HG02678 (cell line): ENCODE data around the gene GGTLC3.
"Not testable (repeated sequence)": the region's sequence is repeated elsewhere in the genome, so short reads cannot be mapped to it uniquely, and the experiment has no call there.

Source experiments
- ATAC-seq: cut with Tn5 transposase; IDR thresholded peaks from one replicate; pipeline ENCODE4 v1.9.1; 2021; ENCODE audit warnings: mild to moderate bottlenecking, moderate library complexity; ENCODE audit not compliant: unreplicated experiment

Gene GGTLC3

GRCh38 chr22:18518061-18518460, at the start of gene GGTLC3:
Gene GGTLC3, minus strand, starts transcription at chr22:18518161. Its CDS starts 264 bp downstream, at chr22:18517897.
- ATAC-seq, result not testable (repeated sequence)

DNA sequence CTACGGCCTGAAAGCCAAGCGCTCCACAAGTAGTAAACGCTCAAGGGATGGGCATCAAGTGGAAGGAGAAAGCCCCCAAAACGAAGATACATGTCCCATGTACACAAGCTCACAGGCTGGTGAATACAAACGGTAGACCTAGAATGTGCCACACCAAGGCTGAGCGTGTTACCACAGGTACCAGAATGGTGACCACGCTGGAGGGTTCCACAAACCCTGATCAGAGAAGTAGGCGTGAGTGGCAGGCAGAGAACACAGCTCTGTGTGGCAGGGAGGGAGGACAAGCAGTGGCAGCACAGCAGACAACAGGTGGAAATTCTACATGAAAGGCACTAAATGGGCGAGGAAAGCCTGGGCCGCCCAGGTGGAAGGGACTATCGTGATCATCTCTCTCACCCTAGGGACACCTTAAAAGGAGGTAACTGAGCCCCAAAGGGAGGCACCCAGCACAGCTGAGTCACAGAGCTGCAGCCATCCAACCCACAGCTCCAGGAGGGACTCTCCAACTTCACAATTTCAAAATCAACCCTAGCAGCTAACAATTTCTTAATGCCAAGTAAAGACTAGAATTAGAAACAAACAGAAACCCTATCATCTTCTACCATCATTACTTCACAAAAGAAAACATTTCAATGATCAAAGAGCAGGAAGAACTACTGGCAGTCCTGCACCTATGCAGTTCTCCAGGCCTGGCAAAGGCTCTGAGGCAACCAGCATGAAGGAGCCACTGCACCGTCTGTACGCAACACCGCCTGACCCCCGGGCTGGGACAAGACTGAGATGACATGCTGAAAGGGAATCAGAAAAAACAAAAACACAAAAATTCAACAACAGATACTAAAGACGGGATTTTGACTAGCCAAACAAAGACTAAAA, 42.4 kb upstream of the GGTLC3 start:
- ATAC-seq, result not testable (repeated sequence)

- ATAC-seq, result not testable (repeated sequence)
Observed at GRCh38 chr22:18558939-18559338, 41.0 kb upstream of the GGTLC3 start.

GRCh38 chr22:18558516-18558915, 40.6 kb upstream of the GGTLC3 start:
- not testable (repeated sequence) for ATAC-seq

DNA sequence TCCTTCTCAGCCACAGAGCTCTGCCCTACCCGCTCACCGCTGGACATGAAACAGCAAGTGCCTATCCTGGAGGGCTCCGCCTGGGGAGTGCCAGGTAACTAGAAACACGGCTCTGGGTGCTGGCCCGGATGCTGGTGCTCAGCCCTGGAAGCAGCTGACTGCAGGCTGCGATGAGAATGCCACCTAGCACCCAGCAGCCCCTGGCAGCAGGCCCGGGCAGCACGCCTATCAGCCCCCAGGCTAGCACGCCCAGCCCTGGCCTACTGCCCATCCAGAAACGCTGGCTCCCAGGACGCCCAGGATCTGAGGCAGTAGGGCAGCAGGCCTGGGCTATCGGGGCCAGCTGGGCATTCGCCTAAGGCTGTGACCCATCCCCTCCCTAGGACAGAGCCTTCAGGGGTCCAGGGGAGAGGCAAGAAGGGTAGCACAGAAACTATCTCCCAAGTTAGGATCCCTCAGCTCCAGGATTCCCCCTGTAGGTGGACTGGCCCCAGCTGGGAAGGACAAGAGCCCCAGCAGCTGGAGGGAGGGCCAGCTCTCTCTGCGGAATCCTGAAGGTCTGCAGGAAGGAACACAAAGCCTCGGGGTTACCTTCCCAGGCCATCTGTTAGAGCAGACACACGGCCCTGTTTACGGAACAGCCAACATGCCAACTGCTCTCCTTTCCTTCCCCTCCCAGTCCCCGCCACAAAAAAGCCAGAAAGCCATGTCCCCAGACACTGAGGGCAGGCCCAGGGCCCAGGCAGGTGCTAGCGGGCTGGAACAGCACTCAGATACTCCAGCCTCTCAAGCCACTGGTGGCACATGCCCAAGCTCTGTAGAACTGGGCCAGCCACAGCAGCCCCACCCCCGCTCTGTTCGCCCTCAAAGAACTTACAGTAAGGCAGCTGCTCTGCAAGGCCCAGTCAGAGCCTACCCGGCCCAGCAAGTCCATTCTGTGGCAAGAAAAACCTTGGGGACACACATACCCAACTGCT, 36.6 kb upstream of the GGTLC3 start:
- not testable (repeated sequence) for ATAC-seq

GRCh38 chr22:18552839-18553597, 35.1 kb upstream of the GGTLC3 start:
- not testable (repeated sequence) for ATAC-seq

DNA sequence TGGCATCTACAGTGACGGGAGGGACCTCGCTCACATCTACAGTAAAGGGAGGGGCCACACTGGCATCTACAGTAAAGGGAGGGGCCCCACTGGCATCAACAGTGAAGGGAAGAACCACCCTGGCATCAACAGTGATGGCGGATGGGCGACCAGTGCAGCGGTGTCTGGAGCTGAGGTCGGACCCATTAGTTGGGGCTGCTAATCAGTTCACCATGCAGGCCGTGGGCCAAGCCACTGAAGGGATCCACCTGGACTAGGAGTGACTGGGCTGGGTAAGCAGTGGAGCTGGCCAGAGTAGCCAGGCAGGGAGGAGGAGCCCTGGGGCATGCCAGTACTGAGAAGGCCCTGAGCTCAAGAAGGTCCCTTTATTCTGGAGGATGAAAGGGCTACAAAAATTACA, 33.1 kb upstream of the GGTLC3 start:
- ATAC-seq, result not testable (repeated sequence)

DNA sequence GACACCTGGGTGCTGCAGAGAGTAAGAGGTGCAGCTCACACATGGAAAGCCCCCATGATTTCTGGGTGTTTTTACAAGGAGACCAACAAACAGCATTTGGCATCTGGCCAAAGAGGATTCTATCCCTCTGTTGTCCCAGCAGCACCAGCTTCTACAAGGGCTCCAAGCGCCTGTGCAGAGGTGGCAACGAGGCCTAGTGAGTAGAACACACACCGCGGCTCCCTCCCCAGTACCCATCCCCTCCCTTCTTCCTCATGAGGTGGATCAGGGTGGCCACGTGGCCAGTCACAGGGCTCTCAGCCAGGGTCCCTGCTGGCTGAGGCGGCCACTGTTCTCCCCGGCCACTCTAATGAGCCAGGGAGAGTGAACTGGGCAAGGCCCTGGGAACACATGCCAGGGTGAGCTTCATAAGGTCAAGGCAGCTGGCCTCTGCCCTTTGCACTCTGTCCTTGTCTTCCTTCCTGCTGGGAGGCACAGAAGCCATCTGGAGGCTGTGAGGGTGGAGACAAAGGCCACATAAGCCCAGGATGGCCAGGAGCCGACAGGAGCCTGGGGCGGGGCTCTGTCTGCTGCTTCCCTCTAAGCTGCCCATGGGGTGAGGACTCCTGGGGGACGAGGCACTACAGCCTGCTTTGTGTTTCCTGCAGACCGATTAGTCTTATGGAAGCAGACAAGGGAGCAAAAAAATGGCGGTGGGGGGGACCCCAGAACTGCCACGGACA, 31.7 kb upstream of the GGTLC3 start:
- ATAC-seq, result not testable (repeated sequence)

DNA sequence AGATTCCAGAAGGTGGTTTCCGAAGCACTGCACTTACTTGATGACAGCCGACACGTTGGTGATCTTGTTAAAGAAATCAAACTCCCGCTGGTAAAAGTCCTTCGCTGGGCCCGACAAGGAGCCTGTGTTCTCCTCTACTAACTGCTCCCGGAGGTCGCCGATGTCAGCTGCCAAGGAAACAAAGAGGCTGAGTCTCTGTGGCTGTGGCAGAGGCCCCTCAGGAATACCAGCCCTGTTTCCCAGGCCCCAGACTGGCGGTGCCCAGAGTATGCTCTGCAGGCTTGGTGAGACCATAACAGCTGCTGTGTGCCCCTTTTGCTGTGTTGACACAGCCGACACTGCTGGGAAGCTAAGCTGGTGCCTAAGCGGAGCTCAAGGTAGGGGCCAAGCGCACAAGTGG, 26.7 kb upstream of the GGTLC3 start:
- ATAC-seq, result not testable (repeated sequence)

DNA sequence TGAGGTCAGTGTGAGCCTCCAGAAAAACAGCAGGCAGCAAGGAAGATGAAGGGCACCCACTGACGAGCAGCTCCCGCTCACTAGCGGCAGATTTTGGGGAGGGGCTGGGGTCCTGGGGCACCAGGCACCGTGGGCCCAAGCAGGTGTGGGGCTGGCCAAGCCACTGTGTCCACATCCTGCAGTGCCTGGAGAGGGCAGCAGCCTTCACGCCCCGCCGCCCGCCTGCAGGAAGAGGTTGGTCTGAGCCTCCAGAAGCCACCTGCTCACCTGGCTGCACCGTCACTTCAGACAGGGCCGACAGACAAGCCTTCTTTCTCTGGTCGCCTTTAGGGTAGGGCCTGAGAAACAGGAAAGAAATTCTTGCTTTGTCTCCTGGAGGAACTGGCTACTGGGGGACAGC, 25.4 kb upstream of the GGTLC3 start:
- ATAC-seq, result not testable (repeated sequence)

GRCh38 chr22:18539994-18540393, 22.0 kb upstream of the GGTLC3 start:
- not testable (repeated sequence) for ATAC-seq

DNA sequence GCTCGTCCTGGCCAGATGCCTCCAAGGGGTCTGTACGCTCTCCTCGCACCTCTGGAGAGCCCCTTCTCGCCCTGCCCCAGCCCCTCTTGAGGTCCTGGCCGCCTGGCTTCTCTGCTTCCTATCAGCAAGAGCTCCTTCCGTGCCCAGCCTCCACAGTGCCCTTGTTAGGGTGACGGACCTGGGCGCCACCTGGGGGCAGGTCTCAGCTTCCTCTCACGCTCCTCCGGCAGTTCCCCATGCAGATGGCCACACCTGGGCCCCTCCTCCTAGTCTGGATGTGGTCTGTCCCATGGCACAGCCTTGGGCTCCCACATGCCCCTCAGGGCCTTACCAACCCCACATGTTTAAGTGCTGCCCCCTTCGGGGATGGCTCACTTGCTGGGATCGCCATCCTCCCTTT, 16.4 kb upstream of the GGTLC3 start:
- not testable (repeated sequence) for ATAC-seq

DNA sequence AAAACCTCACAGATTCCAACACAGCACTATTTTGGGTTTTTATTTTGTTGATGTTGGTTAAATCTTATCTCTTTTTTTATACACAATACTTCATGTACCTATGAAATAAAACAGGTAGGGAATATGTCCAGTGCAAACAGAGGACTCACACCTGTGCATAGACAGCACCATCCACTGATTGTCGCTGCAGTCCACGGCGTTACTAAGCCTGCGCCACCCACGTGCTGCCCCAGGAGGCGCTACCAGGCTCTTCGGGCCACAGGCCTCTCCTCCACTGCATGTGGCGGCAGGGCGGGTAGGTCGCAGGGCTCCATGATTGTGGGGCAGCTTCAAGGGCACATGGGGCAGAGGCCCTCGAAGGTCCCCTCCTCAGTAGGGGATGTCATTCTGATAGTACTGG, 15.7 kb upstream of the GGTLC3 start:
- ATAC-seq, result not testable (repeated sequence)

GRCh38 chr22:18529416-18530145, 11.6 kb upstream of the GGTLC3 start:
- ATAC-seq, result peak; percentile 5

- peak; percentile 73 for ATAC-seq
Observed at GRCh38 chr22:18528597-18529415, 10.8 kb upstream of the GGTLC3 start.

DNA sequence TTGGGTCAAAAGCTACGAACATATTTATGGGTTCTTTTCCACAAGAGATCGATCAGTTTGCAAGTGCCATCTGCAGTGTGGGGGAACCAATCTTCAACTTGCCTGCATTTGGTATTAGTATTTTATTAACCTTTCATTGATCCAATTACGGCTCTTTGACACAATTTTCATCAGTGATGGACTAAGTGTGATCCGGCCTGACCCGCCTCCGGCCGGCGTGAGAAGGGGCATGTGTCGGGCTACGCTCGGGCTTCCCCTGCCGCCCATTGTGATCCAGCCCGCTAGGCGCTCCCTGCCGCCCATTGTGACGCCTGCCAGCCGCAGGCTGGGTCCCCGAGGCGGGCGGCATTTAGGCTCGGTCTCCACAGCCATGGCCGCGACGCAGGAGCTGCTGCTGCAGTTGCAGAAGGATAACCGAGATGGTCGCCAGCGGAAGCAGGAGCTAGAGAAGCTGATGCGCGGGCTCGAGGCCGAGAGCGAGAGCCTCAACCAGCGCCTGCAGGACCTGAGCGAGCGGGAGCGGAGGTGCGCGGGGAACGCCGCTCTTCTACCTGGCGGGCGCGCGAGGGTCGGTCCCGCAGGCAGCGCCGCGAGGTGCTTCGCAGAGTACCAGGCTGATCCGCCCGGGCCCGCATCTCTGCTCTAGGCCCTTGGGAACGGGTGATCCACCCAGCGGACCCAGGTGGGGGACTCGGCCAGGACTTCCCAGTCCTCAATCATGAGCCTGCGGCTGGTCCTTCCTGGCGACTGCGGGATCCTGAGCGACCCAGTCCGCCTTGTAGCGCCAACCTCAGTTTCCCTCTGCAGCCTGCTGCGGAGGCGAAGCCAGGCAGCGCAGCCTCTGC, 10.0 kb upstream of the GGTLC3 start, which contains the start of gene TMEM191B:
Gene TMEM191B, plus strand, starts transcription at position 51 of the 845 bp plus-strand sequence. Its CDS starts 179 bp downstream, at position 230.
- peak; percentile 14 for ATAC-seq

GRCh38 chr22:18523328-18523727, 5.4 kb upstream of the GGTLC3 start:
- not testable (repeated sequence) for ATAC-seq
